HG03469 (cell line): ENCODE data around the gene FOXD2.

Source experiments
- ATAC-seq: cut with Tn5 transposase; IDR thresholded peaks from one replicate; pipeline ENCODE4 v1.9.1; 2021; ENCODE audit warnings: mild to moderate bottlenecking, moderate library complexity, moderate number of reproducible peaks; ENCODE audit not compliant: unreplicated experiment

Gene FOXD2

GRCh38 chr1:47437447-47438164, at the start of gene FOXD2:
FOXD2 (plus strand) TSS chr1:47438044; CDS start chr1:47438136, 92 bp downstream.
- ATAC-seq = peak; percentile 70

GRCh38 chr1:47388891-47389238, 49.0 kb upstream of the FOXD2 start:
- no peak for ATAC-seq

- ATAC-seq = no peak
Observed at GRCh38 chr1:47389731-47390130, 48.1 kb upstream of the FOXD2 start.

GRCh38 chr1:47390843-47391242, 47.0 kb upstream of the FOXD2 start:
- no peak for ATAC-seq

- ATAC-seq = no peak
Observed at GRCh38 chr1:47393141-47393540, 44.7 kb upstream of the FOXD2 start.

GRCh38 chr1:47395433-47395832, 42.4 kb upstream of the FOXD2 start:
- no peak for ATAC-seq

GRCh38 chr1:47396671-47397196, 41.1 kb upstream of the FOXD2 start:
- ATAC-seq = no peak

GRCh38 chr1:47399138-47399845, 38.6 kb upstream of the FOXD2 start:
- ATAC-seq = no peak

- ATAC-seq = no peak
Observed at GRCh38 chr1:47399846-47400155, 38.0 kb upstream of the FOXD2 start.

GRCh38 chr1:47401761-47402160, 36.1 kb upstream of the FOXD2 start:
- ATAC-seq = no peak

GRCh38 chr1:47402591-47402990, 35.3 kb upstream of the FOXD2 start:
- ATAC-seq = no peak

- no peak for ATAC-seq
Observed at GRCh38 chr1:47403321-47403910, 34.4 kb upstream of the FOXD2 start.

- no peak for ATAC-seq
Observed at GRCh38 chr1:47405697-47406096, 32.1 kb upstream of the FOXD2 start.

GRCh38 chr1:47406966-47407365, 30.9 kb upstream of the FOXD2 start:
- ATAC-seq = no peak

- ATAC-seq = no peak
Observed at GRCh38 chr1:47407481-47407880, 30.4 kb upstream of the FOXD2 start.

- ATAC-seq = no peak
Observed at GRCh38 chr1:47409311-47410067, 28.4 kb upstream of the FOXD2 start.

GRCh38 chr1:47410068-47410455, 27.8 kb upstream of the FOXD2 start:
- ATAC-seq = no peak

GRCh38 chr1:47411436-47411835, 26.4 kb upstream of the FOXD2 start:
- no peak for ATAC-seq

GRCh38 chr1:47412437-47412836, 25.4 kb upstream of the FOXD2 start:
- ATAC-seq = no peak

GRCh38 chr1:47415728-47416318, 22.0 kb upstream of the FOXD2 start, which contains the start of gene FOXE3:
FOXE3 (plus strand) TSS chr1:47416285; CDS start chr1:47416316, 31 bp downstream.
- no peak for ATAC-seq
